Fibroblast of the aortic adventitia (primary cell): ENCODE measurements around the gene PARP8. TPM values are rescaled to one million over a fixed set of nuclear protein-coding genes. Genes with fewer than 3 reads are reported as not detected.
A peak's percentile ranks its signal among the peaks of the same experiment; 100 is the strongest.
"Not testable (repeated sequence)": the region's sequence is repeated elsewhere in the genome, so short reads cannot be mapped to it uniquely, and the experiment has no call there.

Experiments
- DNase-seq: peaks from one replicate; pipeline ENCODE4 v3.0.0-alpha.2; 2010; ENCODE audit warnings: low read depth
- H3K4me3 ChIP-seq: 2 replicates; pipeline ENCODE4 v1.5.1; 2011; ENCODE audit warnings: low read depth, mild to moderate bottlenecking, control low read depth, low read length, moderate library complexity
- total RNA-seq: library from RNA; depleted of rRNA; stranded (reverse); fragments of >200 nt; gene quantifications from 2 replicates; pipeline ENCODE4 v1.2.3, GENCODE V29; 2012; ENCODE audit warnings: low replicate concordance
- TF ChIP-seq, protein P1 (sequence below): IDR thresholded peaks from 2 replicates; pipeline ENCODE4 v1.5.1; 2011; ENCODE audit warnings: mild to moderate bottlenecking, low read length, control low read depth, inconsistent platforms; ENCODE audit not compliant: insufficient read depth

PARP8 gene
- total RNA-seq, 1 donor, result 20.1 TPM

DNA sequence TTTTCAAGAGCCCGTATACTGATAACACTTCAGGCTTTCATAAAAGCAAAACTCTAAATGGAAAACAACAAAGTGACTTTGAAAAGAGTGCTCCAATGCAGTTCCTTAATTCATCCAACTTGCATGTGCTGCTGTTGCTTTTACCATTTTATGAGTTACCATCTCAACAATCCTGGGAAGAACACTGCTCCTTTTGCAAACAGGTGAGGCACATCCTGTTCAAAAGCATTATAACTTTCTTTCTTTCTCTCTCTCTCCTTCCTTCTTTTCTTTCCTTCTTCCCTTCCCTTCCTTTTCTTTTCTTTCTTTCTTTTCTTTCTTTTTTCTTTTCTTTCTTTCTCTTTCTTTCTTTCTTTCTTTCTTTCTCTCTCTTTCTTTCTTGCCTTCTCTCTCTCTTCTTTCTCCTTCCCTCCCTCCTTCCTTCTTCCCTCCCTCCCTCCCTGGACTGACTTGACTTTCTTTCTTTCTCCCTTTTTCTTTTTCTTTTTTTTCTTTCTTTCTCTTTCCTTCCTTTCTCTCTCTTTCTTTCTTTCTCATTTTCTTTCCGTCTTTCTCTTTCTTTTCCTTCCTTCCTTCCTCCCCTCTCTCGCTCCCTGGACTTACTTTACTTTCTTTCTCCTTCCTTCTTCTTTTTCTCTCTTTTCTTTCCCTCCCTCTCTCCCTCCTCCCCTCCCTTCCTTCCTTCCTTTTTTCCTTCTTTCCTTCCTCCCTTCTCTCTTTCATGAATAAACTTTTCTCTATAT is 11.2 kb upstream of the PARP8 start:
- H3K4me3 ChIP-seq, result no peak overlapping the region
- DNase-seq, result no peak
- TF ChIP-seq, protein P1, sequence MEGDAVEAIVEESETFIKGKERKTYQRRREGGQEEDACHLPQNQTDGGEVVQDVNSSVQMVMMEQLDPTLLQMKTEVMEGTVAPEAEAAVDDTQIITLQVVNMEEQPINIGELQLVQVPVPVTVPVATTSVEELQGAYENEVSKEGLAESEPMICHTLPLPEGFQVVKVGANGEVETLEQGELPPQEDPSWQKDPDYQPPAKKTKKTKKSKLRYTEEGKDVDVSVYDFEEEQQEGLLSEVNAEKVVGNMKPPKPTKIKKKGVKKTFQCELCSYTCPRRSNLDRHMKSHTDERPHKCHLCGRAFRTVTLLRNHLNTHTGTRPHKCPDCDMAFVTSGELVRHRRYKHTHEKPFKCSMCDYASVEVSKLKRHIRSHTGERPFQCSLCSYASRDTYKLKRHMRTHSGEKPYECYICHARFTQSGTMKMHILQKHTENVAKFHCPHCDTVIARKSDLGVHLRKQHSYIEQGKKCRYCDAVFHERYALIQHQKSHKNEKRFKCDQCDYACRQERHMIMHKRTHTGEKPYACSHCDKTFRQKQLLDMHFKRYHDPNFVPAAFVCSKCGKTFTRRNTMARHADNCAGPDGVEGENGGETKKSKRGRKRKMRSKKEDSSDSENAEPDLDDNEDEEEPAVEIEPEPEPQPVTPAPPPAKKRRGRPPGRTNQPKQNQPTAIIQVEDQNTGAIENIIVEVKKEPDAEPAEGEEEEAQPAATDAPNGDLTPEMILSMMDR, result no peak

GRCh38 chr5:50655810-50656205 is 10.6 kb upstream of the PARP8 start:
- TF ChIP-seq, protein P1, result no peak

GRCh38 chr5:50657044-50657443 is 9.4 kb upstream of the PARP8 start:
- TF ChIP-seq, protein P1, result no peak
- H3K4me3 ChIP-seq, result no peak overlapping the region
- no peak for DNase-seq

More at GRCh38 chr5:50655810-50656205, 10.6 kb upstream of the PARP8 start:
- H3K4me3 ChIP-seq, result no peak overlapping the region
- peak; percentile 29 for DNase-seq

DNA sequence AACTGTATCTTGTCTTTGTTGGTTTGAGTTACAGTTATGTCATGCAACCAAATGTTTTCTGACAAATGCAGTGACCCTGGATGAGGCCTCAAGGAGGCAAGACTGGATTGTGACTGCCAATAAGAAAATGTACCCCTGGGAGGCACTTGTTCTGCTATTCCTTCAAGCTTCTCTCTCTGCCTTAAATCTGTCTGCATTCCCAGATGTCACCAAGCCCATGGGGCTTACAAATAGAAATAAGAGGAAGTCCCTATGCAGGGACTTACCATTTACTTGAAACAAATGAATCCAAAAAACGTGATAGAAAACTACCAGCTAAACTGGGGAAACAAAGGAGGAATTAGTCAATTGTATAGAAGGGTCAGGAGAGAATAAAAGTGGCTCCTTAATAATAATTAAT is 8.2 kb upstream of the PARP8 start:
- DNase-seq, result no peak
- no peak overlapping the region for H3K4me3 ChIP-seq
- TF ChIP-seq, protein P1, result no peak

GRCh38 chr5:50663636-50664035 is 2.8 kb upstream of the PARP8 start:
- H3K4me3 ChIP-seq, result no peak overlapping the region
- TF ChIP-seq, protein P1, result no peak
- no peak for DNase-seq

- TF ChIP-seq, protein P1, result no peak
- no peak overlapping the region for H3K4me3 ChIP-seq
- no peak for DNase-seq
Measured at GRCh38 chr5:50665091-50665490, 1.3 kb upstream of the PARP8 start.

DNA sequence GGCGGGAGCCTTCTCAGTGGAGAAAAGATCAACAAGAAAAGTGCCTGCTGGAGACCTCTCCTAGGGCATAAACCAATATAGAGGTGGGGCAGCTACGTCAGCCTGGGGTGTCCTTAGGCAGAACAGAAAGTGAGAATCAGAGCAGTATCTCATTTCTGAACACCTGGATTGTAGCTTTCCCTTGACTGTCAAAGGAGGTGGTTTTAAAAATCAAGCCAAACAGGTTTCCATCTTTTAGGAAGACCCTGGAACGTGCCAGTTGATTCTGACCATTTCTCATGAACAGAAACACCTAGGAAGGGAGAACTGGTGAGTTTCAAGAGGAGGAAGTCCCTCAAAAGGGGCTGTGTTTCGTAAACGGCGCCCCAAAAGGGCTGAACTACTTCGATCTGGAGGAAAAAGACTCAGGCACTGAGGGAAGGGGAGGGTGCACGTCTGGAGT is 655 bp upstream of the PARP8 start:
- DNase-seq, result not testable (repeated sequence)
- H3K4me3 ChIP-seq, result peak overlapping the region; percentile 93
